ENCODE data around the gene NFE2L2. TPM values are rescaled to one million over a fixed set of nuclear protein-coding genes. Genes with fewer than 3 reads are reported as not detected.

NFE2L2 gene
- total RNA-seq, 1 donor from 2014 or later = 105 TPM

DNA sequence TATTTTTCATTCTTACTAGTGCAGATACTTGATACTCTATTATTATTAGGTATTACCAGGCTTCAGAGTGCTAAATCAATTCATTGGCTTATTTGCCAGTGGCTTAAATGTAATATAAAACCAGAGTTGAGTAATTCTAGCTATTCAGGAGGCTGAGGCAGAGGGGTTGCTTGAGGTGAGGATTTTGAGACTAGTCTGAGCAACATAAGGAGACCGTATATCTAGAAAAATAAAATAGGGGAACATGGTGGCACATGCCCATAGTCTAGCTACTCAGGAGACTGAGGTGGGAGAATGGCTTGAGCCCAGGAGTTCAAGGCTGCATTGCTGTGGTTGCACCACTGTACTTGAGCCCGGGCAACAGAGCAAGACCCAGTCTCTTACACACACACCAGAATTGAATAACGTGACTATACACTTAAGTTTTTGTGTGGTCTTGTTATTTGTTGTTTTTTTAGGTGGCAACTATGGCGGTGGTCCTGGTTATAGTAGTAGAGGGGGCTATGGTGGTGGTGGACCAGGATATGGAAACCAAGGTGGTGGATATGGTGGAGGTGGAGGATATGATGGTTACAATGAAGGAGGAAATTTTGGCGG is 47.2 kb downstream of the NFE2L2 start:
- Histone ChIP-seq H3K27me3 (no peaks in the 10 kb centered on the region), H3K9me3 (no peaks in the 10 kb centered on the region), H3K4me1 (peaks cover 41% of the 10 kb centered on the region), H3K27ac (no peak overlapping the region), H3K36me3 (peaks cover 72% of the 10 kb centered on the region), H3K4me3 (no peak overlapping the region)
- ATAC-seq (no peak), DNase-seq (no peak)
- TF ChIP-seq, protein P1, sequence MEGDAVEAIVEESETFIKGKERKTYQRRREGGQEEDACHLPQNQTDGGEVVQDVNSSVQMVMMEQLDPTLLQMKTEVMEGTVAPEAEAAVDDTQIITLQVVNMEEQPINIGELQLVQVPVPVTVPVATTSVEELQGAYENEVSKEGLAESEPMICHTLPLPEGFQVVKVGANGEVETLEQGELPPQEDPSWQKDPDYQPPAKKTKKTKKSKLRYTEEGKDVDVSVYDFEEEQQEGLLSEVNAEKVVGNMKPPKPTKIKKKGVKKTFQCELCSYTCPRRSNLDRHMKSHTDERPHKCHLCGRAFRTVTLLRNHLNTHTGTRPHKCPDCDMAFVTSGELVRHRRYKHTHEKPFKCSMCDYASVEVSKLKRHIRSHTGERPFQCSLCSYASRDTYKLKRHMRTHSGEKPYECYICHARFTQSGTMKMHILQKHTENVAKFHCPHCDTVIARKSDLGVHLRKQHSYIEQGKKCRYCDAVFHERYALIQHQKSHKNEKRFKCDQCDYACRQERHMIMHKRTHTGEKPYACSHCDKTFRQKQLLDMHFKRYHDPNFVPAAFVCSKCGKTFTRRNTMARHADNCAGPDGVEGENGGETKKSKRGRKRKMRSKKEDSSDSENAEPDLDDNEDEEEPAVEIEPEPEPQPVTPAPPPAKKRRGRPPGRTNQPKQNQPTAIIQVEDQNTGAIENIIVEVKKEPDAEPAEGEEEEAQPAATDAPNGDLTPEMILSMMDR (IDR thresholded peaks at IDR 0.05) = no peak
- intact Hi-C loops (cut with DNase I) = loop anchor here (10.0 kb wide), 1 partner anchor 47 kb away; the partner anchor contains the start of gene NFE2L2

DNA sequence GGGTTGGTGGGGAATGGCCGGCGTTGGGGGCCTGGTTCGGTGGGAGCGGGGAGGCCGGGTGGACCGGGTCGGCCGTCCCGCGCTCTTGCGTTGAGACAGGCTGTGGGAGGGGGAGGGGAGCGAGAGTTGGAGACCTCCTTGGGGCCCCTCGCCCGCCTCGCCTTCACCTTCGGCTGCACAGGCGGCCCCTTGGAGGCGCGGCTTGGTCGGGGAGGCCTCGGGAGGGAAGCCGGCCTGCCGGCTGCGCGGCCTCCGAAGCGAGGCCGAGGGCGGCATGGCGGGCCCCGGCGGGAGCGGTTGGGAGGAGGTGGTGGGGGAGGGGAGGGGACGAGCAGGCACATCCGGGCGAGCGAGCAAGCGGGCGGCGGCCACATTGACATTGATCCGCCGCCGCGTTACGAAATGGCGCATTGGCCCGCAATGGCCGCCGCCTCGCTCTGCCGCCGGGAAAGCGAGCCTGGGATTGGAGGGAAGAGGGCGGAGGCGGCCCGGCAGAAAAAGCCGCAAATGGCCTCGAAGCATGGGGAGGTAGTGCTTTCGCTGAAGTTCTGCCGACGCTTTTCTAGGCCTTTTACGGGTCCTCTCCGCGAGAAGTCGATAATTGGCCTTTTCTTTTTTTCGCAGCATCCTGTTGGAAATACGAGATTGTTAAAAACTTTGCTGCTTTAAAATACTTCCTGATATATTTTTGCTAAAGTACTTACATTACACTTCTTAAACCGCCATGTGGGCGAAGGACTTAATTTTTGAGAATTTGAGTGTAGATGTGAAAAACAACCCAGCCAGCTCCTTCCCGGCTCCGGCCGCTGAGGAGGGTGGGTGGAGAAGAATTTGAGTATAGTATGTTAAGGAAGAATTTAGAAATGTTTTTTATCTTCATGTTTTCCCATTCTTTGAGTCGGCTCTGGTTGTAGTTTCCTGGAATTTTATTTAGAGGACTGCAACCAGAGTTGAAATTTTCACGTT is 51.4 kb downstream of the NFE2L2 start:
- Histone ChIP-seq H3K9me3 (no peaks in the 10 kb centered on the region), H3K4me1 (peaks cover 39% of the 10 kb centered on the region), H3K27me3 (no peaks in the 10 kb centered on the region), H3K36me3 (peaks cover 30% of the 10 kb centered on the region), H3K4me3 (peak overlapping the region; percentile 89), H3K27ac (peak overlapping the region; percentile 97)
- peak; percentile 97 for DNase-seq
- peak; percentile 87 for ATAC-seq
- intact Hi-C loops (cut with DNase I) = loop anchor here (10.0 kb wide), 1 partner anchor 52 kb away; the partner anchor contains the start of gene NFE2L2
- TF ChIP-seq, protein P1 (IDR thresholded peaks at IDR 0.05) = no peak

DNA sequence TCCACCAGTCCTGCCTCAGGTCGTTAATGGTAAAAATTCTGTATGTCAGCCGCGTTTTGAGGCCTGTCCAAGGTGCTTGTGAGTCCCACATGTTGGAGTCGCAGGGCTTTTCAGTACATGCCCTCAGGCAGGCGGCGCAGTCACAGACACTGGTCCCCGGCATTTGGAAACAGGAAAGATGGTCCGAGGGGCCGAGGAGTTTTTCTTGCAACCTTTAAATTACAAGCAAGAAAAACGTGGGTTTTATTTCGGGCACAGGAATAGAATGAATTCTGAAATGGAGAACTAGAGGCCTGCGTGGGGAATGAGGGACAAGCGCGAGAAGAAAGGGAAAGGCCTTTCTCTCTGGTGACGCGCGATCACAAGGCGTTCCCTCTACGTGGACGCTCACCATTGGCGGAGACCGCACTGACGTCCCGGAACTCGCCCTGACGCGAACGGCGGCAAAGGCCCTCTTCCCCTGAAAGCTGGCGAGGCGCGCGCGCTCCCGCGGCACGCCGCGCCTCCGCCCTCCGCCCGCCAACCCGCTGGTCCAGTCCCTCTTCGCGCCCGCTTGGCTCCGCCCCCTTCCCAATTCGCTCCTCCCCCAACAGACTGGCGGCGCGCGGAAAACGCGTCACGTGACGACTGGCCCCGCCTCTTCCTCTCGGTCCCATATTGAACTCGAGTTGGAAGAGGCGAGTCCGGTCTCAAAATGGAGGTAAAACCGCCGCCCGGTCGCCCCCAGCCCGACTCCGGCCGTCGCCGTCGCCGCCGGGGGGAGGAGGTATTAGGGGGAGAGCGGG is 52.2 kb downstream of the NFE2L2 start, which contains the start of gene HNRNPA3:
TSS of gene HNRNPA3 (plus strand) at position 689 of the 785 bp plus-strand sequence. CDS start at position 695, 6 bp downstream.
- Histone ChIP-seq H3K9me3 (no peaks in the 10 kb centered on the region), H3K4me3 (peak within 1 kb of the TSS; percentile 89), H3K4me1 (peaks cover 39% of the 10 kb centered on the region), H3K27ac (peak within 1 kb of the TSS; percentile 97), H3K27me3 (no peaks in the 10 kb centered on the region), H3K36me3 (peaks cover 22% of the 10 kb centered on the region)
- ATAC-seq (peak; percentile 98), DNase-seq (peak; percentile 100)
- intact Hi-C loops (cut with DNase I) = loop anchor here (10.0 kb wide), 1 partner anchor 53 kb away; the partner anchor contains the start of gene NFE2L2
- TF ChIP-seq, protein P1 (IDR thresholded peaks at IDR 0.05) = peak; percentile 19

DNA sequence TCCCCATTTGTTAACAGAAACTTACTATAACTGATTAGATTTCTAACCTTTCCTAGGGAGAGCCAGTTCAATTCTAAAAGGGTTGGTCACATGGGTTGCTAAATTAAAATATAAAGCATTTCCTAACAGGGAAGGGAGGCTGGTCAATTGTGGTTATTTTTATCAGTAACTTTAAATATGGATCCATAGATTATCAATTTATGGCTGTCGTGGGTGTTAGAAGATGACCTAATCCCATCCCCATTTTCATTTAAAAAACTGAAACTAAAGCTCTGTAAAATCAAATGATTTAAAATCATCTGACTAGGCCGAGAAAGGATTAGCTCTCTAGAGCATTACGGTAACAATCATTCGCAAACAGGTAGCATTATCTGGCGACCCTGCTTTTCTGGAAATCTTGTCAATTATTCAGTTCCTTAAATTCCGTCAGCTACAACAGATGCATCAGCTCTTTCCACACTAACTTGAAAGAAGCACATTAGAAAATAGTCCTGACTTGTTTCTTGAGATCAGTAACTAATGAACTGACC is 52.9 kb downstream of the NFE2L2 start:
- Histone ChIP-seq H3K27ac (peak overlapping the region; percentile 97), H3K36me3 (peaks cover 15% of the 10 kb centered on the region), H3K9me3 (no peaks in the 10 kb centered on the region), H3K4me3 (peak overlapping the region; percentile 89), H3K4me1 (peaks cover 39% of the 10 kb centered on the region), H3K27me3 (no peaks in the 10 kb centered on the region)
- DNase-seq = no peak
- TF ChIP-seq, protein P1 (IDR thresholded peaks at IDR 0.05) = no peak
- intact Hi-C loops (cut with DNase I) = loop anchor here (10.0 kb wide), 1 partner anchor 53 kb away; the partner anchor contains the start of gene NFE2L2
- no peak for ATAC-seq

DNA sequence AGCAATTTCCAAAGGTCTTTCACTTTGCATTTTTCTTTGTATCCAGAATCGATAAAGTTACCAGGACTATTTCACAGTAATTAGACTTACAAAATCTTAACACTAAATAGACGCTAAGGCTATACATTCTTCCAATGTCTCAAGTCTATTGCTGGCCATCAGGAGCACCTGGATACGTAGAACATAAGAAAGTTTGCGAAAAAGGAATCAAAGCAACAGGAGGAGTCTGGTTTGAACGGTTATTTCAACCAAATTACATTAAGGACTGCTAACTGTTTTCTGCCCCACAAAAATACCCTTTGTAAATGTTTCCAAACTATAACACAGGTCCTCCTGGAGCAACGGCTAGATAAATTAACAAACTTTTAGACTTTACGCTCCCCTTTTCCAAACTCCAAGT is 53.4 kb downstream of the NFE2L2 start:
- no peaks in the 10 kb centered on the region for H3K27me3 ChIP-seq
- H3K36me3 ChIP-seq = peaks cover 10% of the 10 kb centered on the region
- H3K27ac ChIP-seq = peak overlapping the region; percentile 97
- TF ChIP-seq, protein P1 (IDR thresholded peaks at IDR 0.05) = no peak
- H3K9me3 ChIP-seq = no peaks in the 10 kb centered on the region
- peak overlapping the region; percentile 89 for H3K4me3 ChIP-seq
- DNase-seq = no peak
- no peak for ATAC-seq
- intact Hi-C loops (cut with DNase I) = loop anchor here (10.0 kb wide), 1 partner anchor 54 kb away; the partner anchor contains the start of gene NFE2L2
- H3K4me1 ChIP-seq = peaks cover 36% of the 10 kb centered on the region

Measured in upper lobe of right lung (tissue), 1 donor.